Kidney (tissue), 14 donors: Measurements from ENCODE around the gene MYO15B. TPM values are rescaled to one million over a fixed set of nuclear protein-coding genes. Genes with fewer than 3 reads are reported as not detected.
A peak's percentile ranks its signal among the peaks of the same experiment; 100 is the strongest.

Source experiments
- DNase-seq, 5 donors: peaks; one replicate each; pipeline ENCODE4 v3.0.0-alpha.2; 2013 to 2020
- FAIRE-seq: peaks from 2 replicates; lab custom pipeline; 2012; peaks lifted over from hg19 to GRCh38; lab: Jason Lieb, UNC
- H3K27ac ChIP-seq, 2 donors: one replicate each; pipeline ENCODE4 v1.7.0; 2013; ENCODE audit warnings: low read depth in 2 of 2, low read length in 2 of 2, inconsistent platforms in 1 of 2
- H3K27me3 ChIP-seq: one replicate; pipeline ENCODE4 v1.7.1; 2013; ENCODE audit warnings: low read length, inconsistent platforms; ENCODE audit not compliant: control insufficient read depth, insufficient read depth
- H3K36me3 ChIP-seq, 3 donors: one replicate each; pipeline versions ENCODE4 v1.7.0 to v1.7.1; 2013; ENCODE audit warnings: low read length in 3 of 3, control low read depth in 1 of 3, inconsistent platforms in 1 of 3; ENCODE audit not compliant: insufficient read depth in 3 of 3, control insufficient read depth in 2 of 3
- H3K4me1 ChIP-seq, 3 donors: one replicate each; pipeline versions ENCODE4 v1.7.0 to v1.7.1; 2013; ENCODE audit warnings: low read length in 3 of 3, inconsistent platforms in 1 of 3, low read depth in 1 of 3; ENCODE audit not compliant: control insufficient read depth in 2 of 3, insufficient read depth in 2 of 3
- H3K4me3 ChIP-seq, 3 donors: one replicate each; pipeline versions ENCODE4 v1.7.0 to v1.8.1; 2013; ENCODE audit warnings: low read length in 3 of 3, control low read depth in 1 of 3, inconsistent platforms in 1 of 3
- H3K9ac ChIP-seq, 3 donors: one replicate each; pipeline versions ENCODE4 v1.7.0 to v1.7.1; 2013; ENCODE audit warnings: low read length in 3 of 3, control low read depth in 1 of 3, inconsistent platforms in 1 of 3
- H3K9me3 ChIP-seq, 3 donors: one replicate each; pipeline versions ENCODE4 v1.7.0 to v1.7.1; 2013; ENCODE audit warnings: low read length in 3 of 3, control low read depth in 1 of 3, inconsistent platforms in 1 of 3; ENCODE audit not compliant: control insufficient read depth in 2 of 3, insufficient read depth in 1 of 3
- CTCF ChIP-seq: IDR thresholded peaks from 3 replicates; pipeline ENCODE4 v1.5.1; 2012; ENCODE audit warnings: mild to moderate bottlenecking, moderate library complexity, borderline replicate concordance; ENCODE audit not compliant: insufficient read depth; ENCODE audit errors: extremely low read depth
- intact Hi-C: fragments of 100-400 bp; cut with DNase I; formaldehyde crosslinking; loops from one replicate; pipeline ENCODE4 v1.11.1; 2022
- polyA plus RNA-seq: library from polyadenylated mRNA; stranded (reverse); fragments of 350-450 nt; fragmentation: Illumina TruSeq; extraction: RNeasy Lipid Tissue Mini Kit (QIAGEN cat#74804); gene quantifications from one replicate; pipeline ENCODE4 v1.2.3, GENCODE V29; 2014; ENCODE audit warnings: low read depth, low replicate concordance; ENCODE audit not compliant: insufficient read depth
- total RNA-seq: library from RNA; stranded (reverse); fragmentation: NEBNext Ultra II Directional; extraction: Animal tissue kit (Norgen Biotek cat#: 25700); gene quantifications from one replicate; pipeline ENCODE4 v1.2.1, GENCODE V29; 2021
- donor health status: control.
- donor health status: control.
- donor health status: control.
- donor health status: control.
- donor health status: control.
- donor health status: DM: yes; HTN: yes; CAD: no.
- donor health status: Normal renal cell carcinoma (clear cell type).

Gene MYO15B
- total and polyA plus RNA-seq, 2 donors from 2014 or later, result 139 to 286 TPM

- Histone ChIP-seq H3K4me1 (peaks cover 3 to 60% (median 60%) of the 10 kb centered on the region in 3 donors), H3K27ac (peak overlapping the region; percentile 86 to 97), H3K27me3 (no peaks in the 10 kb centered on the region), H3K9ac (peak overlapping the region in 1 of 3 donors; percentile 82), H3K4me3 (peak overlapping the region in 1 of 3 donors; percentile 59), H3K9me3 (no peaks in the 10 kb centered on the region), H3K36me3 (peaks cover 0 to 8% (median 0%) of the 10 kb centered on the region in 3 donors)
- FAIRE-seq (no peak), DNase-seq (peak in 1 of 5 donors; percentile 26)
- no peak for TF ChIP-seq CTCF
- intact Hi-C loops, result no loop called here
These were observed 43.4 kb upstream of the MYO15B start for GRCh38 chr17:75544250-75544649.

GRCh38 chr17:75546181-75546580 is 41.4 kb upstream of the MYO15B start:
- no peak for DNase-seq
- no peaks in the 10 kb centered on the region for H3K9me3 ChIP-seq
- H3K4me3 ChIP-seq, result no peak overlapping the region
- intact Hi-C loops, result no loop called here
- peak overlapping the region; percentile 2 to 4 for H3K27ac ChIP-seq
- peak overlapping the region in 1 of 3 donors; percentile 51 for H3K9ac ChIP-seq
- no peaks in the 10 kb centered on the region for H3K27me3 ChIP-seq
- TF ChIP-seq CTCF, result no peak
- H3K4me1 ChIP-seq, result peaks cover 3 to 52% (median 47%) of the 10 kb centered on the region in 3 donors
- no peak for FAIRE-seq
- peaks cover 0 to 4% (median 0%) of the 10 kb centered on the region in 3 donors for H3K36me3 ChIP-seq

GRCh38 chr17:75547091-75547490 is 40.5 kb upstream of the MYO15B start:
- no peak overlapping the region for H3K4me3 ChIP-seq
- no peak overlapping the region for H3K9ac ChIP-seq
- H3K36me3 ChIP-seq, result peaks cover 0 to 4% (median 0%) of the 10 kb centered on the region in 3 donors
- DNase-seq (no peak), FAIRE-seq (no peak)
- no peak overlapping the region for H3K27ac ChIP-seq
- intact Hi-C loops, result no loop called here
- peaks cover 3 to 47% (median 40%) of the 10 kb centered on the region in 3 donors for H3K4me1 ChIP-seq
- TF ChIP-seq CTCF, result no peak
- no peaks in the 10 kb centered on the region for H3K9me3 ChIP-seq
- no peaks in the 10 kb centered on the region for H3K27me3 ChIP-seq

GRCh38 chr17:75548813-75549212 is 38.8 kb upstream of the MYO15B start:
- Histone ChIP-seq H3K9ac (peak overlapping the region in 1 of 3 donors; percentile 15), H3K36me3 (peaks cover 0 to 4% (median 0%) of the 10 kb centered on the region in 3 donors), H3K4me1 (peaks cover 3 to 37% (median 26%) of the 10 kb centered on the region in 3 donors), H3K27me3 (no peaks in the 10 kb centered on the region), H3K4me3 (no peak overlapping the region), H3K27ac (peak overlapping the region; percentile 90 to 97), H3K9me3 (no peaks in the 10 kb centered on the region)
- no peak for DNase-seq
- intact Hi-C loops, result no loop called here
- FAIRE-seq, result no peak
- no peak for TF ChIP-seq CTCF
